ENCODE measurements around the gene ZBTB34.

Gene ZBTB34

DNA sequence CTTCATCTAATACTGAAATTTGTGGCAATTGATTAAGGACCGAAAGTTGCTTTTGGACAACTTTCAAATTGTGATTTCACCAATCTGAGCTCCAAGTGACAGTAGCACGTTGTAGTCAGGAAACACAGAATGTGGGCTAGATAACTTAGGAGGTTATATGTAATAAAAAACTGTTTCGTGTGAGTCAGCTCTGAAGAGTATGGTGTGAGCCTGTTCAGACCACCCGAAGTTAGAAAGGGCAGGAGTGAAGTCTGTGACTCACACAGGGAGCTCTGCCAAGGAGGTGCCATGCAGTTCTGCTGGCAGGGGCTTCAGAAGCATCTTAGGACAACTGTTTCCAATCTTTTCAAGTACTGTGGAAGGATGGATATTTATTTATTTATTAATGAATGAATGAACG is 16.4 kb upstream of the ZBTB34 start:
- DNase-seq (ENCODE audit: low read depth), result no peak

DNA sequence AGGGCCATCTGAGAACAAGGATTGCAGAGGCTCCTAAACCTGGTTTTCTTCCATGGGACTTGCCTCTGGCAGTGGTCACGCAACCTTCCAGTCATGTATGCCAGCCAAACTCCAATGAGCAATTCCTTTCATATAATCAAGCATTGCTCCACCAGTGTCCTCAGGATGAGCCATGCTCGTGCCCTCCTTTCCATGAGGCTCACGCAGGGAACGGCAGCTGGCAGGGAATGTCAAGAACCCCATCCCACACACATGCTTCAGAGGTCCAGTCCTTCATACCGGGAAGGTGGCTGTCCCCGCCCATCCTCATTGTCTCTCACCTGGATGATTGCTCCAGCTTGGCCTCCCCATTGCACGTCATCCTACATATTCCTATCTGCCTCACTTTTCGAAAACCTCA is 13.4 kb upstream of the ZBTB34 start:
- DNase-seq (ENCODE audit: low read depth), result no peak

DNA sequence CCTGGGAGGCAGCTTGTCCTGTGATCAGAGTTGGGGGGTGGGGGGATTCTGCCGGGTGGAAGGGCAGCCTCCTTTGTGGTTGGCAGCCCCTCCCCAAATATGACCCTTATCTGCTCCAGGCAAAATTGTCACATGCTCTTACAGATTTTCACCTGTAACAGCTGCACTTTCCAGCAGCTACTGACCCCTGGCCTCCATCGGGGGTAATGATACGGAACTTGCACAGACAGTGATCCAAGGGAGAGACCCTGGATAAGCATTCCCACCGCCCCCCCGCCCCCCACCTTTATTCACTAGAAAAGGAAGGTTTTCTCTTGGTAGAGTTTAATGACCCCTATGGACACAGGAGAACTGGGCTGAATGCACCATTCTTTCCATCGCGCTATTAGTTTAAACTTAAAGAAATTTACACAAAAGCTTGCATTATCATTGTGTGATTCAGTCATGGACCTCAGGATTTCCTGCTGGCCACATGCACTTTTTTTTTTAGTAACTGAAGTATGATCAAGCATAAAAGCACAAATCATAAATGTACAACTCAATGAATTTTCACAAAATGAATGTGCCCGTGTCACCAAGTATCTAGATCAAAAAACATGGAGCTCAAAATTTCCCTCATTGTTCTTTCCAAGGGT is 10.7 kb upstream of the ZBTB34 start:
- DNase-seq (ENCODE audit: low read depth), result no peak

DNA sequence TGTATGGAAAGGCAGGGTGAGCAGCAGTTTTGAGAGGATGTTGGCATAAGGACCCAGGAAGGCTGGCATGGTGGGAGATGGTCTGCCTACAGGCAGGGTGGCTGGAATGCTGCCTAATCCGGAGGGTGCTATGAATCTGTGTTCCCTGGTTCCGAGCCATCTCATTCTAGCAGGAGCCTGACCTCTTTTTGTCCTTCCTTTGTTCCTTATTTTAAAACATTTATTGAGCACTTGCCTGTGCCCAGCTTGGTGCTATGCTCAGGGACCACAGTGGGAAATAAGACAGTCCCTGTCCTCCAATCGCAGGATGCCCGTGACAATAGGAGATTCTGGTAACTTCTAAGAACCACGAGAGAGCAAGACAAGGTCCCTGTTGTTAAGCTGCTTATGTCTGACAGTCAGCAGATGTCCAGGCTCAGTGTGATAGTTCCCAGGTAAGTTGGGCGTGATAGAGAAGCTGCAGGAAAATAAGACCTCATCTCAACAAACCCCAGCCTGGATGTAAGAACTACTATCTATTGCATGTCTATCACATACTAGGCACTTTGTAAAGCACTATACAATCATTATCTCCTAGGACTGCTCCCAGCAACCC is 9.1 kb upstream of the ZBTB34 start:
- DNase-seq (ENCODE audit: low read depth), result no peak

DNA sequence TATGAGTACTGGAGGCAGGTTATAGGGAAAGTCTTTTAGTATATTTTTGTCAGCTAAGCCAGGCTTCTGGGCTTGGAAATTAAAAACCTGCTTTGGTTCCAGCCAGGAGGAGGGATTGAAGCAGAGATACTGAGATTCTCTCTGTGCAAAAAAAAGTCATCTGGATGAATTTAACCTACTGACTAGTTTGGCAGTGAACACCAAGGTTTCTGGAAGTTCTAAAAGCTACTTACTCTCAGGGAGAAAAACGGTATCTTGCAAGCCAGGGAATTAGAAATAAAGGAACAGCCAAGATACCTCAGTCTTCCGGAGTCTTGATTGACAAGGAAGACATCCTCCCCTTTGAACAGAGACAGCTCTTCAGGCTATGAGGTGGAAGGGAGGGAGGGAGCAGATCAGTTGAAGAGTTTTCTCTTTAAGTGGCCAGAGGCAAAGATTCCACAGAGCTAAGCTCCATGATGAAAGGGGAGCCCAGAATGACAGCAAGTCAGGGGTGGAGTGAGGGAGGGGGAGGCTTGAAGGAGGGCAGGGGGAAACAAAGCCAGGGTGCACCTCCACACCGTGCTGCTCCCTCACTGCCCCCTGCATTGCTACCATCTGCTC is 8.3 kb upstream of the ZBTB34 start:
- DNase-seq (ENCODE audit: low read depth), result no peak

DNA sequence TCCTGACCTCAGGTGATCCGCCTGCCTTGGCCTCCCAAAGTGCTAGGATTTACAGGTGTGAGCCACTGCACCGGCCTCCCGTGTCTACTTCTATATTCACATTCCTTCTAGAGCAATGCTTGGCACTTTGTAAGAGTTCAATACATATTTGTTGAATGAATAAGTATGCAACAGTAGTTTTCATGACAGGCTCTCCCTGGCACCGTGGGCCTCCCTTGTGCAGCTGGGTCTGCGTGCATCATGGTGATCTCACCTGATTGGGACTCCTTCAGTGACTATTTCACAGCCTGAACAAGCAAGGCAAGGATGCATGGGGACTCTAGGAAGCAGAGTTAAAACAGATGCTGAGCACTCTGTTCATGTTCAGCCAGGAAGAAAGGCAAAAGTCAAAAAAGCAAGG is 6.8 kb upstream of the ZBTB34 start:
- DNase-seq (ENCODE audit: low read depth), result no peak

DNA sequence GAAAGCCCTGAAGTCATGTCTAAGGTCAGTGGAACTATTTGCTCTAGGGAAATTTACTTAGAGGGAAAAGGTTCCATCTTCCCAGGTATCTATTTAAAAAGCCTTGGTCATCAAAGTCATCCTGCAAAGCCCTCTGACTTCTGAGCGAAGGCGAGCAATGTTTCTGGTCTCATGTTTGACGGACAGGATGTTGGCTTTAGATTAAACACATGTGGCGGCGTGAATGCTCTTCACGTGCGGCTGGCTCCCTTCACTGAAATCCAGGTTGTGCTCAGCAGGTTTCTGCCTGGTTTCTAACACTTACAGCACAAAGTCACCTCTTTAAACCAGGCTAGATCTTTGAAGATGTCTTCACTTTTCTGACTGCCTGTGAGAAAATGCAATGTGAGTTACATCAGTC is 5.7 kb upstream of the ZBTB34 start:
- DNase-seq (ENCODE audit: low read depth), result no peak

DNA sequence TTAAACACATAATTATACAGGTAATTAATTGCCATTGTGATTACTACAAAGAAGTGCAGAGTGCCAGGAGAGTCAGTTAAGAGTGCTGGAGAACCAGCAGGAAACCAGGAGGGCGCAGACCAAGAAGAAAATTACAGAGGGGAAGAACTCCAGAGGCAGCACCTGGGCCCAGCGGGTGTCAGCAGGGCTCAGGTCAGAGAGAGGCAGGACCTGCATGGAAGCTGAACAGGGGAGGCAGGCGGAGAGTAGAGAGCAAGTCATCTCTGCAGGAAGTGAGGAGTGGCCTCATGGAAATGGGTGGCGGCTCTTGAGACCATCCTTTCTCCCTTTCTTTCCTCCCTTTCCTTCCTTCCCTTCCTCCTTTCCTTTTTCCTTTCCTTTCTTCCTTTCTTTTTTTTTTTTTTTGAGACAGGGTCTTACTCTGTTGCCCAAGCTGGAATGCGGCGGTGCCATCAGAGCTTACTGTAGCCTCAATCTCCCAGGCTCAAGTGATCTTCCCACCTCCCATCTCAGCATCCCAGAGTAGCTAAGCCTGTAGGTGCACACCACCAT is 4.0 kb upstream of the ZBTB34 start:
- DNase-seq (ENCODE audit: low read depth), result no peak

DNA sequence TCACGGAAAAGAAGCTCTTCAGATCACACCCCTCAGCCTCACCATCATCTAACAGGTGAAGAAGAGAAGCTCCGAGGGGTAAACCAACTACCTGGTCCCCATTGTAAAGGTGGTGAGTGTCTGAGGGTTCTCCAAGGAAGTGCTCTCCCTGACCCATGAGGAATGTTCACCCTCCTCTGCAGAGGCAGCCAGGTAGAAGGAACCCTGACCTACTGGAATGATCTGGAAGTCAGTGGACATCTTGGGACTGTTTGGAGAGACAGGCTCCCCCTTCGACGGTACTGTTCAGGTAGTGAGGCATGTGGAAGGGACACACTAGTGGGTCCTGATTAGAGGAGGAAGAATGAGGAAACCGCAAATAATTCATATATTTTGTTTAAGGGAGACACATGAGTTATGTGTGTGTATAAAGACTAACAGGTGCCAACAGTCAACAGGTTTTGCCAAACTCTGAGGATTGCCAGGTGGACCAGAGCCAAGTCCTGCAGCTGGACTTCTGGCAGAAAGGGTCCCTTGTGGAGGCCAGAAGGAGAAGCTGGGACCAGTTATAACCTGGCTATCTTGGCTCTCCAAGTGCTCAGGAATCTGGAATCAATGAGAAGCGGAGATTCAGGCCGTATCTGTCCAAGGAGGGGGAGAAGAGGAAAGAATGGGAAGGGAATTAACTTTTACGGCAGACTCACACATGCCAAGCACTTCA is 3.0 kb upstream of the ZBTB34 start:
- no peak for DNase-seq (ENCODE audit: low read depth)

DNA sequence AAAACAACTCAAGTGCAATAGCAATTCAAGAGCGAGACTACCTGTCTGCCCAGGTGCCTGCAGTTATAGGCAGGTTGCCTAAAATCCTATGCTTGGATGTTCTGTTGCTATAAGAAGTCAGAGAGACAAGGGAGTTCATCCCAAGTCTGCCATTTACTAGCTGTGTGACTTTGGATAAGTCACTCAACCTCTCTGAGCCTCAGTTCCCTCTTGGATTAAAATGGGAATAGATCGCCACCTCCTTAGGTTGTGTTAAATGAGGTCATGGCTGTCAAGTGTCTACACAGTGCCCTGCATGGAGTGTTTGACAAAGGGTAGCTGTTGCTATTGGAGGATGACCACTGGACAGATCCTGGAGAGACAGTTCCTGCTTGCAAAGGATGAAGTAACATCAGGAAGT is 1.3 kb upstream of the ZBTB34 start:
- DNase-seq (ENCODE audit: low read depth), result no peak

DNA sequence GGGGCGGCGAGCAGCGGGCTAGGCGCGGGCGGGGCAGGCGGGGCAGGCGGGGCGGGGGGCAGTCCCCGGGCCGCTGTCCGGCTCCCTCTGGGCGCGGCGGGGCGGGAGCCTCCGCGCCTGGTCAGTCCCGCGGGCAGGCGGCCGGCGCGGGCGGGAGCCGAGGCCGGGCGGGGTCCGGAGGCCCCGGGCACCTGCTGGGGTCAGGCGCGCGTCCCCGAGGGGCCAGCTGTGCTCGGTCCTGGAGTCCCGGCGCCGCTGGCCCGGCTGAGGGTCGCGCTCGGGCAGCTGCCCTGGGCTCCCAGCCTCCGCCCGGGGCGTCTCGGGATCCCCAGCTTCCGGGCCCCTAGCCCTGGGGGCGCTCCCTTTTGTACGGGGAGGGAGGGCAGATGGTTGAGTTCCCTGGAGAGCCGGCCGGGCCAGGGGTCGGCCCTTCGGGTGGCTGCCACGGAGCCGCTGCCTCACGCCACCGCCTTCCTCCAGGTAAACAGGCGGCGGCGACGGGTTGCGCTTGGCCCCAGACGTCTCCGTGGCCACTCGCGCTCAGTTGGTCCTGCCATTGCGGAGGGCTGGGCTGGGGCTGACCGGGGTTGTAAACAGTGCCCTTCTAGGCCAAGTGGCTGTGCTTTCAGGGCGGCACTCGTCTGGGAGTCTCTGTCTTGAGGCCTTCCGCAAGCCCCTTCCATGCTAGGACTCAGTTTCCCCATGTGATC is 473 bp downstream of the ZBTB34 start:
- no peak for DNase-seq (ENCODE audit: low read depth)

DNA sequence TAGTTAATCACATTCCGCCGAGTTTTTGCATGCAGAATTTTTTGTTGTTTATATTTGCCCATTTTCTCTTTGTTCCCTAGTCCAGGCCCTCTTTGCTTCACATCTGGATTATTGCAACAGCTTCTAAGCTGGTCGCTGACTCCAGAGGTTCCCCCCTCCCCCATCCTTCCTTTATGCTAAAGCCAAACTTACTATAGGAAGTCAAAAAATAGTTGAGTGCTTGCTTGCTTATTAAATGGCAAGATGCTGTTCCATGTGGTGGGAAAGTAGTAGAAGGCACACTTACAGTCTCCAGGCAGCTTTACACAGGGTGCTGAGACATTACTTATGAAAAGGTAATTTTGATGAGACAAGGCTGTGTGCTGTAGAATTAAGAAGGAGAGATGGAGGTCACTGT is 1.3 kb downstream of the ZBTB34 start:
- DNase-seq (ENCODE audit: low read depth), result no peak

DNA sequence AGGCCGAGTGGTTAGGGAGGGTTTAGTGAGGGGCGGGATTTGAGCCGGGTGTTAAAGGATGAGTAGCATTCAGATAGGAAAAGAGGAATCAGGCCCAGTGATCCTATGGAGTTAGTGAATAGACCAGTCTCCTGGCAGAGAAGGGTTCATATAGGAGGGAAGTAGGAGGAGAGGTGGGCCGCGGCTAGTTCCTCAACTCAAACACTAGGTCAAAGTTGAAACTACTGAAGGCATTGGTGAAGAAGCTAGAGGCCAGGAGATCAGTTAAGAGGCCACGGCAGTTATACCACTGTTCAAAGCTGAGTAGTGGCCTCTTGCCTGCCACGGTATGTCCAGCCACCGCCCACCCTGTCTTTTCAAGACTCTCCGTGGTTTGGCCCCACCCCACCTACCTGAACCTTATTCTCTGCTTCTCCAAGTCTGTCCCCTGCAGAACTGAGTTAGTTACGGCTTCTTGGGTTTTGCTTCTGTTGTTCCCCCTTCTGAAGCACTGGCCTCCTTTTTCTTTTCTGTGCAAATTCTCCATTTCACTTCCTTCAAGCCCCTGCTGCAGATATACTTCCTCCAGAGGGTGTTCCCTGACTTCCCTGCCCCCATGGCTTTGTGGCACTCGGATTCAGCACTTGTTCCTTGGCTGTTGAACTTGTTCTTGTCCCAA is 1.8 kb downstream of the ZBTB34 start:
- DNase-seq (ENCODE audit: low read depth), result no peak

DNA sequence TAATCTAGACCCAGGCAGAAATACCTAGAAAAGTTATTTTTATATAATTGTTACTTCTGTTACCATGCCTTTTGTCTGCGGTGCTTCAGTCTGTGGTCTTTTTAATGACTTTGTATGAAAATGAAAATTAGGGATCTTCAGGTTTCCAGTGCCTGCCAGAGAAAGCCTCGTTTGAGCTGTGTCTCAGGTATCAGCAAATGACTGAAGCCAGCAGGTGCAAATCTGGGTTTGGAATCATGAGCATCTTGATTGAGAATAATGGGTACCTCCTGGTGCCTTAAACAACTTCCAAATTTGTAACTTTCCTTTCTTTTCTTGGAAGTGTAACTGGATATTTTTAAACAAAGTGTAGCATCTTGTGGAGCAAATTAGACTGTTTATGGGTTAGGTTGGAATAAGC is 4.3 kb downstream of the ZBTB34 start:
- DNase-seq (ENCODE audit: low read depth), result no peak

DNA sequence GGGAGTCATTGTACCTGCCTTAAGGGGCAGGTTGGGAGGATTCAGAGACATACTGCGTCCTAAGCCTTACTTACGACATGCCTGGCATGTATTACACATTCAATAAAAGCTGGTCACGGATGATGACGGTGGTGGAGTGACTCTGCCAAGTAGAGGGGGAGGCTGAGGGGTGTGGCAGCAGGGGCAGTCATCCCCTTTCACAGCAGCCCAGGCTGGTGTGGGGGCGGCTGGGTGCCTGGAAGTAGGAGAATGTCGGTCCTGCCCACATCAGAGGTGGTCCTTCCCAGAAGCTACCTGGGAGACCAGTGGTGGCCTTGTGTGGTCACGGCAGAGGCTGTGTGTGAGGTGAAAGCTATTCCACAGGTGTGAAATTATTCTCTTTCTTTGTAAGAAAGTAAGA is 8.9 kb downstream of the ZBTB34 start:
- DNase-seq (ENCODE audit: low read depth), result no peak

DNA sequence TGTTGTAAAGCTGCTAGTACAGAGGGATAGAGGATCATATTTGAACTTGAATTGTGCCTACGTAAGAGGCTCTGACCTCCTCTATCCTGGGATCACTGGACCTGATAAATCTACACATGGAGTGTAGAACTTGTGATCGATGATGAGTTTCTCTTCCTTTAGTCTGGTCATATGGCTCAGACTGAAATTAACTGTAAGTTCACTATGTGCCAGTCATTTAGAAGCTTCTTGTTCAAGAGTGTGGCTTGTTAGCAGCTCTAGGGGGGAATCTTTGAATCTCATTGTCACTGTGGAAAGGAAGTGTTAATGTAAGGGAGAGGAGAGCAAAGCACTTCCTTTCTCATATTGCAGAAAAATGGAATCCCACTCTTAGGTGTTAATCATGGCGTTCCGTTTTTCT is 12.1 kb downstream of the ZBTB34 start:
- no peak for DNase-seq (ENCODE audit: low read depth)

DNA sequence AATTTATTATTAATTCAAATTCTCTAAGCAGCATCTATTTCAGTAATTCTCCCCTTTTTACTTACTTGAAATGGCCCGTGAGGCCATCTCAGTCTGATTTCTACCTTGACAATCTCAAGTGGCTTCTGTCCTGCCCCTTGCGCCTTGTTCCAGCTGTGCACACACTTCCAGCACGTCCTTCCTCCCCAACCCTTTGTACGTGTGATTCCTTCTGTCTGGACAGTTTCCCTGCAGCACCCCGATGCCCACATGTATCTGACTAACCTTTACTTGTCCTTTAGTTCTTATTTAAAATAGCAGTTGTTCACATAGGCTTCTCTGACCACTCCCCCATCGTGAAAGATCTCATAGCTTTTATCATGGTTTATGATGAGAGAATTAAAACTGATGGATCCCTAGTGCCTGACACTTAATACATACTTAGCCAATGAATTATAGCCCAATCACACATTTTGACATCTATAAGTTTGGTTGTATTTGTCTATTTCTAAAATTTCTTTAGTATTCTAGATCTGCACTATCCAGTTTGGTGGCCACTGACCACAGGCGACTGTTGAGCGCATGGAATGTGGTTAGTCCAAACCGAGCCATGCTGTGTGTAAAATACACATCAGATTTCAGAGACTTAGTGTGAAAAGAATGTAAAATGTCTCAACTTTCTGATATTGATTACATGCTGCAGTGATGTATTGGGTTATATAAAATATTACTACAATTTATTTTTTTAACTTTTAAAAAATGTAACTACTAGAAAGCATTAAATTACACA is 14.3 kb downstream of the ZBTB34 start:
- DNase-seq (ENCODE audit: low read depth), result no peak

DNA sequence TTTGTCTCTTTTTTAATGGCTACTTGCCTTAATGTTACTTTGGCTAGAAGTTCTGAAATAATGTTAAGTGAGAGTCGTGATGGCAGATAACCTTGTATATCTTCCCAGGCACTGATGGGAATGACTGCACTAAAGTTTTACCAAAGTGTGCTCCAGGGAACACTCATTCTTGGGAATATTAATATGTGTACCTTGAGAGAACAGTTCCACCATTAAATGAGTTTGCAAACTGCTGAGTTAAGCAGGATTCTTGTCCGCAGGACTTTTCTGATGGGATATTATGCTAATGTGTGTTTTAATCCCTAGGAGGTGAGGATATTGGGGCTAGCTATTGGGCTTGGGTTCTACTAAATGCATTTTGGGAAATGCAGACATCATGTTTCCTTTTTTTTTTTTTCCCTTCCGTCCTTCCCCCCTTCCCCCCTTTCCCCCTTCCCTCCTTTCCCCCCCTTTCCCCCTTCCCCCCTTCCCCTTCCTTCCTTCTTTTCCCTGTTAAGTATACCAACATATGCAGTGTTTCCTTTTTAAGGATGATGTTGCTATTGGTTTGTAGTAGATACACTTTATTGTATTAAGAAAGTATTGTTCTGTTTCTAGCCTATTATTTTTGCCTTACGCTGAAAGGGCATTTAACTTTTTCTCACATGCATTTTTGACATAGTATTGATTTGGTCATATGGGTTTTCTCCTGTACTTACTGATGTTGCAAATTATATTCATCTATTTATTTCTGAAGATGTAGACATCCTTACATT is 15.5 kb downstream of the ZBTB34 start:
- DNase-seq (ENCODE audit: low read depth), result no peak

DNA sequence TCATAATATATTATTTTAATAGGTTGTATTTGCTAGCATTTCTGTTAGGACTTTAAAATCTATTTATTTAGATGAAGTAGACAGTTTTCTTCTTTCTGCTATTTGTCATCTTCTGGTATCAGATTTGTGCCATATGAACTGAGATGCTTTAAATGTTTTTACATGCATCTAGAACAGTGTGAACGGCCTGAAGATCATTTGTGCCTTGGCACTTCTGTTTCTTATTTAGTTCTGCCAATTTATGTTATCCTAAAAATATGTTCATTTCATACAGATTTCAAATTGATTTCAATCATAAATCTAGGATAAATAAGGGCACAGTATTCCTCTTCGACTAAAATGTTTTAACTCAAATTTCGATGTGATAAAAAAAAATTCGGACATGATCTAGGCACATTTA is 16.1 kb downstream of the ZBTB34 start:
- no peak for DNase-seq (ENCODE audit: low read depth)

DNA sequence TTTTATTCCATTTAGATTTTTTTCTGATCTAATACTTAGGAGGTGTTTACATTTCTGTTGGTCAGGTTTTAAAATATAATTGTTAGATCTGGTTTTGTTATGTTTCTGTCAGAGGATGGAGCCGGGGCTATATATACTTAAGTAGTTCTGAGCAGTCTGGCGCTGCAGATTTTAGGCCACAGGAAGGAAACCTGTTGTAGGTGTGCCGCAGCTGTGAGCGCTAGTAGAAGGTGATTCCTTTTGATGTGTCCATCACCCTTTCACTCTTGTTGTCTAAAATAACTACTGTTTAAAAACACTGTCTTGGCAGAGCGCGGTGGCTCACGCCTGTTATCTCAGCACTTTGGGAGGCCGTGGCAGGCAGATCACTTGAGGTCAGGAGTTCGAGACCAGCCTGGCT is 17.0 kb downstream of the ZBTB34 start:
- no peak for DNase-seq (ENCODE audit: low read depth)

Data from activated gamma-delta T cell treated with anti-CD3 and anti-CD28 coated beads, Interleukin-2, amount 50 U/mL, for 16 hours (primary cell).